Activated naive CD8-positive, alpha-beta T cell treated with anti-CD3 and anti-CD28 coated beads for 36 hours (primary cell): ENCODE data around the gene LOXL4. TPM values are rescaled to one million over a fixed set of nuclear protein-coding genes. Genes with fewer than 3 reads are reported as not detected.
"Not testable (repeated sequence)": the region's sequence is repeated elsewhere in the genome, so short reads cannot be mapped to it uniquely, and the experiment has no call there.

Experiments
- DNase-seq: peaks from one replicate; pipeline ENCODE4 v3.0.0; 2021
- H3K27ac Mint-ChIP-seq: one replicate; pipeline ENCODE4 v1.8.0; 2022; ENCODE audit warnings: mild to moderate bottlenecking, moderate library complexity, mixed read lengths
- H3K27me3 Mint-ChIP-seq: one replicate; pipeline ENCODE4 v1.8.0; 2022; ENCODE audit warnings: mild to moderate bottlenecking, mixed read lengths
- H3K36me3 Mint-ChIP-seq: one replicate; pipeline ENCODE4 v1.8.0; 2021; ENCODE audit warnings: mild to moderate bottlenecking, mixed read lengths
- H3K4me1 Mint-ChIP-seq: one replicate; pipeline ENCODE4 v1.8.0; 2021; ENCODE audit warnings: mixed read lengths
- H3K4me3 Mint-ChIP-seq: one replicate; pipeline ENCODE4 v1.8.0; 2022; ENCODE audit warnings: mild to moderate bottlenecking, moderate library complexity, mixed read lengths
- H3K9me3 Mint-ChIP-seq: one replicate; pipeline ENCODE4 v1.8.0; 2022; ENCODE audit warnings: mixed read lengths
- total RNA-seq, 2 experiments: library from RNA; stranded (reverse); gene quantifications; one replicate each; pipeline ENCODE4 v1.2.3, GENCODE V29; 2021

LOXL4 gene
- total RNA-seq, 2 experiments from 2014 or later = not detected

DNA sequence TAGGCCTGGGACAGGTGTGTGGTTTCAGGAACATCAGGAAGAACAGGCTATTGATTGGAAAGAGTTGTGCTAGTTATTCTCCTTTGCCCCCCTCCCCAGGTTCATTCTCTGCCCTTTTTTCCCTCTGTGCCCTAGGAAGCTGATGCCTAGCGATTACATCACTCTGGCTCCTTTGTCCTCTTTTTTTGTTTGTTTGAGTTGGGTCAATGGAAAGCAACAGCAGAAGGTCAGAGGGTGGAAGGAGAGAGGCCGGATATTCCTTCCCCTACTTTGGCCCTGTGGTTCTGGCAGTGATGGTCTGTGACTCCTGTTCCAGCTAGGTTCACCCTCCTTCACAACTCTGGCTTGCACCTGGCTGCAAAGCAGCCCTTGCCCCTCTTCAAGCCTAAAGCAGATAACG lies 18.9 kb downstream of the LOXL4 start:
- Mint-ChIP-seq H3K4me1 (peaks cover 3% of the 10 kb centered on the region), H3K27ac (no peak overlapping the region)

GRCh38 chr10:98248018-98248417 lies 20.0 kb downstream of the LOXL4 start:
- Mint-ChIP-seq H3K27me3 (no peaks in the 10 kb centered on the region), H3K4me1 (peaks cover 3% of the 10 kb centered on the region), H3K4me3 (no peak overlapping the region), H3K9me3 (no peaks in the 10 kb centered on the region), H3K27ac (no peak overlapping the region), H3K36me3 (peaks cover 20% of the 10 kb centered on the region)
- no peak for DNase-seq

More for the DNA sequence above, 18.9 kb downstream of the LOXL4 start:
- Mint-ChIP-seq H3K9me3 (no peaks in the 10 kb centered on the region), H3K4me3 (no peak overlapping the region), H3K36me3 (peaks cover 15% of the 10 kb centered on the region), H3K27me3 (no peaks in the 10 kb centered on the region)
- DNase-seq = no peak

GRCh38 chr10:98246911-98247805 lies 20.8 kb downstream of the LOXL4 start:
- no peak overlapping the region for H3K27ac Mint-ChIP-seq
- peaks cover 26% of the 10 kb centered on the region for H3K36me3 Mint-ChIP-seq
- H3K27me3 Mint-ChIP-seq = no peaks in the 10 kb centered on the region

GRCh38 chr10:98244586-98244985 lies 23.4 kb downstream of the LOXL4 start:
- no peak overlapping the region for H3K4me3 Mint-ChIP-seq
- no peak for DNase-seq
- peaks cover 25% of the 10 kb centered on the region for H3K36me3 Mint-ChIP-seq
- no peak overlapping the region for H3K27ac Mint-ChIP-seq
- no peaks in the 10 kb centered on the region for H3K9me3 Mint-ChIP-seq
- H3K27me3 Mint-ChIP-seq = no peaks in the 10 kb centered on the region
- H3K4me1 Mint-ChIP-seq = peaks cover 3% of the 10 kb centered on the region

More at GRCh38 chr10:98246911-98247805, 20.8 kb downstream of the LOXL4 start:
- DNase-seq = no peak
- Mint-ChIP-seq H3K9me3 (no peaks in the 10 kb centered on the region), H3K4me1 (peaks cover 3% of the 10 kb centered on the region), H3K4me3 (no peak overlapping the region)

- DNase-seq = no peak
- H3K36me3 Mint-ChIP-seq = peaks cover 25% of the 10 kb centered on the region
- H3K9me3 Mint-ChIP-seq = no peaks in the 10 kb centered on the region
- H3K27ac Mint-ChIP-seq = peak overlapping the region; percentile 48
- H3K4me3 Mint-ChIP-seq = no peak overlapping the region
- H3K4me1 Mint-ChIP-seq = peaks cover 3% of the 10 kb centered on the region
- no peaks in the 10 kb centered on the region for H3K27me3 Mint-ChIP-seq
Measured at GRCh38 chr10:98244141-98244540, 23.9 kb downstream of the LOXL4 start.

DNA sequence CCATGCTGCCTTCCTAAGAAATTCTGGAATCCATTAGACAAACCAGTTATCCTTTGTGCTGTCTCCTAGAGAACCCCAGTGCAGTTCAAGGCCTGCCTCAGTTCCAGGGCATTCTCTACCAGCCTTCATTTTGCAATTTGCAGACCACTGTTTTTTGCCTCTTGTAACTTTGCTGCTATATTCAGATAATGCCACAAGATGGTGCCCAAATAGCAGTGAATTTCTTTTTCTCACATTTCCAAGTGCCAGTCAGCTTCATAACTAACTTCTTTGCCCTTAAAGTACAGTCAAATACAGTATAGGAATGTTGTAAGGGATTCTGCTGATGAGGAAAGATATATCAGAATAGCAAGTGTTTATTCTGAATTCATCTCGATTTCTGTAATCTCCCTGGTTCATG lies 25.2 kb downstream of the LOXL4 start:
- H3K27ac Mint-ChIP-seq = no peak overlapping the region
- peaks cover 23% of the 10 kb centered on the region for H3K36me3 Mint-ChIP-seq
- no peaks in the 10 kb centered on the region for H3K27me3 Mint-ChIP-seq
- DNase-seq = no peak
- H3K4me3 Mint-ChIP-seq = no peak overlapping the region
- H3K9me3 Mint-ChIP-seq = no peaks in the 10 kb centered on the region
- peaks cover 3% of the 10 kb centered on the region for H3K4me1 Mint-ChIP-seq

DNA sequence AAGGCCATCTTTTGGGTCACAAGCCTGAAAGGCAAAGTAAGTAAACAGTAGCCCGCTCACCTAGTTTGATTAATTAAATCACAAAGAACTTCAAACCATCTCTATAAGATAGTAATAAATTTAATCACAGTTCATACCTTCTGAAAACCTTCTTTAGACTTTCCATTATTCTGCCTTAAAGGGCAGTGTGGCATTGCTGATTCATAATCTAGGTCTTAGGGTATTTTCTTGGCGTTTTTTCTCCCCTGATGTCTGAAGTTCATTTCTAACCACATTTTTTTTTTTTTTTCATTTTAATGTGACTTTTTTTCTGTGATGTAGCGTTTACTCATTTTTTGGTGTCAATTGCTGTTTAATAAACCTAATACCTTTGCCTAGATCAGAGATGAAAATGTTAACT lies 27.5 kb downstream of the LOXL4 start:
- DNase-seq = no peak
- H3K9me3 Mint-ChIP-seq = no peaks in the 10 kb centered on the region
- H3K27ac Mint-ChIP-seq = no peak overlapping the region
- no peak overlapping the region for H3K4me3 Mint-ChIP-seq
- H3K36me3 Mint-ChIP-seq = peaks cover 21% of the 10 kb centered on the region
- H3K4me1 Mint-ChIP-seq = no peaks in the 10 kb centered on the region
- no peaks in the 10 kb centered on the region for H3K27me3 Mint-ChIP-seq

DNA sequence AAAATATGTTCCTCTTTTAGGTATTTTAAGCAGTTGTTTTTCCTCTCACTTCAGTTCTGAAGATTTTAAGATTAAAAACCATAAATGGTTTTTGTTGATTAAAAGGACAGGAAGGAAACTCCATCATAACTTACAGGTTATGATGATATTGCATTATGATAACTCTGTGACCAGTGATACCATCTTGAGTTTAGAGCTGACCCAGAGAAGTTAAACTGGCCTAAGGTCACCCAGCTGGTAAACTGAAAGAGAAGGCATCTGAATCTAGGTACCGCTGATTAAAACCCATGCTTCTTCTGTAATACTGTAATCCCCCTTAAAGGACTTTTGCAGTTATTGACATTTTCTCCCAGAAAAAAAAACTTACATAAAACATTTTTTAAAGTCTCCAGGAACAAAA lies 29.6 kb downstream of the LOXL4 start:
- Mint-ChIP-seq H3K27me3 (no peaks in the 10 kb centered on the region), H3K9me3 (no peaks in the 10 kb centered on the region), H3K4me1 (no peaks in the 10 kb centered on the region), H3K36me3 (peaks cover 16% of the 10 kb centered on the region), H3K4me3 (no peak overlapping the region), H3K27ac (no peak overlapping the region)
- no peak for DNase-seq

DNA sequence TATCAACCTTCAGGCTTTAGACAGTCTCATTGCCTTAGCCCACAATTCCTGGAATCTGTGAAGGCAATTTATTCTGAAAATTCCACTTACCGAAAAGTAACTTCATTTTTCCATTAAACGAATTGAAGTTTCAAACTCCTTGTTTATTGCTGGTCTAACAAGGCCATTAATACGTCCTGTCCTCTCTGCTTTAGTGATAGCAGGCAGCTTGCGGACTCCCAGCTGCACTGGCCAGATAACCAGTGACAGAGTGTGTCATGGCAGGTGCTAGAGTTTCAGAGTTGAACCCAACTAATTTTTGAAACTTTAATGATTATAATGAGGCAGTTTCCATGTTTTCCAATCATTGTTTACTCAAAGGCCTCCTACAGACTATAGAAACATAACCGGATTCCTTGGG lies 31.1 kb downstream of the LOXL4 start:
- H3K9me3 Mint-ChIP-seq = no peaks in the 10 kb centered on the region
- no peak overlapping the region for H3K27ac Mint-ChIP-seq
- no peaks in the 10 kb centered on the region for H3K27me3 Mint-ChIP-seq
- no peak overlapping the region for H3K4me3 Mint-ChIP-seq
- DNase-seq = no peak
- peaks cover 11% of the 10 kb centered on the region for H3K36me3 Mint-ChIP-seq
- no peaks in the 10 kb centered on the region for H3K4me1 Mint-ChIP-seq

DNA sequence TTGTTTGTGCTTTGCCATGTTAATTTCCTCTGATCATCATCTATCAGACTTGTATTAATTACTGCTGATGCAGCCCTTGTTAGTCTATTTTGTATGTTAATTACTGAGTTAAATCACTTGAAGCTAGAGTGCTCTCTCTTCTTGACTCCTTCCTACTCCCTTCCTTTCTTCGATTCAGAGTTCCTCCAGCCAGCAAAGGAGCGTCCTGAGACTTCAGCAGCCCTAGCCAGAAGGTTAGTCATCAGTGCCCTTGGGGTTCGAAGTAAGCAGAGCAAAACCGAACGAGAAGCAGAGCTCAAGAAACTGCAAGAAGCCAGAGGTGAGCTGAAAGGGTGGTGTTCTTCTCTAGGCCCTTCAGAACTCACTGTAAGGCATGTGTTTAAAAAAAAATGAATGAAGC lies 32.1 kb downstream of the LOXL4 start:
- Mint-ChIP-seq H3K4me3 (no peak overlapping the region), H3K36me3 (peaks cover 13% of the 10 kb centered on the region), H3K4me1 (no peaks in the 10 kb centered on the region), H3K27me3 (no peaks in the 10 kb centered on the region), H3K27ac (no peak overlapping the region), H3K9me3 (no peaks in the 10 kb centered on the region)
- DNase-seq = no peak

DNA sequence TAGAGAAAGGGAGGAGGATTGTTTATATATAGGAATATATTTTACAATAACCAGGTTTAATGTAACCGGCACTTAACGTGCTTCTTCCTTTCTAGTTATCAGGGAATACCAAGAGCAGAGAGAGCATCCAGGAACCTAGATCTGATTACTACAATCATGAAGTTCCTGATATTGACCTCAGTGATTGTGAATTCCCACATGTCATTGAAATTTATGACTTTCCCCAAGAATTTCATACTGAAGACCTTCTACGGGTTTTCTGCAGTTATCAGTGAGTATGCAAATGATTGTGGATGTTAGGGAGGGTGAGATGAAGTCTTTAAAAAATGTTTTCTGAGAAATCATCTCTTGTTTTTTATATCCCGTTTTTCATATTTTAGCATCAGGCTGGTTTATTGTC lies 36.6 kb downstream of the LOXL4 start:
- DNase-seq = no peak
- H3K36me3 Mint-ChIP-seq = peaks cover 45% of the 10 kb centered on the region
- H3K4me1 Mint-ChIP-seq = peaks cover 4% of the 10 kb centered on the region
- peaks cover 3% of the 10 kb centered on the region for H3K9me3 Mint-ChIP-seq
- no peak overlapping the region for H3K4me3 Mint-ChIP-seq
- no peaks in the 10 kb centered on the region for H3K27me3 Mint-ChIP-seq
- H3K27ac Mint-ChIP-seq = no peak overlapping the region

- H3K9me3 Mint-ChIP-seq, DNase-seq, H3K27me3 Mint-ChIP-seq, H3K27ac Mint-ChIP-seq, H3K4me3 Mint-ChIP-seq: not testable (repeated sequence)
- Mint-ChIP-seq H3K36me3 (peaks cover 64% of the 10 kb centered on the region), H3K4me1 (peaks cover 11% of the 10 kb centered on the region)
Measured at GRCh38 chr10:98228266-98228665, 39.7 kb downstream of the LOXL4 start.

DNA sequence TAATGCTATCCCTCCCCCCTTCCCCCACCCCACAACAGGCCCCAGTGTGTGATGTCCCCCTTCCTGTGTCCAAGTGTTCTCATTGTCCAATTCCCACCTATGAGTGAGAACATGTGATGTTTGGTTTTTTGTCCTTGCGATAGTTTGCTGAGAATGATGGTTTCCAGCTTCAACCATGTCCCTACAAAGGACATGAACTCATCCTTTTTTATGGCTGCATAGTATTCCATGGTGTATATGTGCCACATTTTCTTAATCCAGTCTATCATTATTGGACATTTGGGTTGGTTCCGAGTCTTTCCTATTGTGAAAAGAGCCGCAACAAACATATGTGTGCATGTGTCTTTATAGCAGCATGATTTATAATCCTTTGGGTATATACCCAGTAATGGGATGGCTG lies 40.3 kb downstream of the LOXL4 start:
- not testable (repeated sequence) for H3K27me3 Mint-ChIP-seq, H3K27ac Mint-ChIP-seq, H3K4me3 Mint-ChIP-seq, DNase-seq, H3K9me3 Mint-ChIP-seq
- Mint-ChIP-seq H3K4me1 (peaks cover 12% of the 10 kb centered on the region), H3K36me3 (peaks cover 65% of the 10 kb centered on the region)

DNA sequence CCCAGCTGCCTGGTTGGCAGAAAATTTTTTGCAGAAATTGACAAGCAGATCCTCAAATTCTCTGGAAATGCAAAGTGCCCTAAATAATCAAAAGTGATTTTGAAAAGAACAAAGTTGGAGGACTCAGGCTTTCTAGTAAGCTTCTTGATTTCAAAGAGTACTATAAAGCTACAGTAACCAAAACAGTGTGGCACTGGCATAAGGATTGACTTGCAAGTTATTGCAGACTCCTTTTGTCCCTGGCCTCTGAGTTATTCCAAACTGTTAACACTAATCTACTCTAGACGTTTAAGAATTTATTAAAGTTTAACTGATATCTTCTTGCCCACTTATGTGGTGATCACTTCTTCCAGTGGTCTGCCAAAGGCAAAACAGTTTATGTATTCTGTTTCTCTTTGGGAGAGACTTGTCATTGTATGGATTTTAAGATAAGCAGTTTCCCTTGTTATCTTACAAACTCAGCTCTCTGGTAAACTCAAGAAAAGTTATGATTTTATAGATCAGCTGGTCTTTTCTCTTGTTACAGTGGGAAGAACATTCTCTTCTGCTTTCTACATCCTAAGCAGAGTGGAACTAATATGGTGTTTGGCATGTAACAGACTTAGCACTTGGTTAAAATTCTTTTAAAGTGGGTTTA lies 41.4 kb downstream of the LOXL4 start:
- no peaks in the 10 kb centered on the region for H3K27me3 Mint-ChIP-seq
- no peak overlapping the region for H3K4me3 Mint-ChIP-seq
- peaks cover 12% of the 10 kb centered on the region for H3K4me1 Mint-ChIP-seq
- no peak for DNase-seq
- H3K27ac Mint-ChIP-seq = no peak overlapping the region
- peaks cover 64% of the 10 kb centered on the region for H3K36me3 Mint-ChIP-seq
- H3K9me3 Mint-ChIP-seq = peaks cover 8% of the 10 kb centered on the region

GRCh38 chr10:98224996-98225395 lies 43.0 kb downstream of the LOXL4 start:
- Mint-ChIP-seq H3K36me3 (peaks cover 61% of the 10 kb centered on the region), H3K9me3 (peaks cover 10% of the 10 kb centered on the region), H3K4me3 (no peak overlapping the region), H3K4me1 (peaks cover 12% of the 10 kb centered on the region), H3K27ac (no peak overlapping the region), H3K27me3 (no peaks in the 10 kb centered on the region)
- no peak for DNase-seq

DNA sequence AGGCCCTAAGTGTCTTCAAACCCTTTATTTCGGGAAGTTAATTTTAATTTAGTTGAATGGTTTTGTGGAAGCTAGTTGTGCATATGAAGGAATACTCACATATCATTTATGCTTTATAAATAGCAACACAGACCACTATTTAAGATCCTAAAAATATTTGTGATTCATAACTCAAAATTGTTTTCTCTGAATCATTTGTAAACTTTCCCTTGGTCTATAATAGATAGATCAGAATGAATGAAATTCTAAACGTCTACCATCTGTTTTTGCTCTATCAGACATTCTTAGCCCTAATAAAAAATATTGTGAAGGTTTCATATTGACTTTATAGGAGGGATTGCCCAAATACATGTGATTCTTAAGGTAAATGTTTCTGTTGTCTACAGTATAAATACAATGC lies 43.5 kb downstream of the LOXL4 start:
- no peak overlapping the region for H3K27ac Mint-ChIP-seq

More for the DNA sequence above, 43.5 kb downstream of the LOXL4 start:
- H3K4me3 Mint-ChIP-seq = no peak overlapping the region
- H3K36me3 Mint-ChIP-seq = peaks cover 63% of the 10 kb centered on the region
- peaks cover 12% of the 10 kb centered on the region for H3K4me1 Mint-ChIP-seq
- H3K9me3 Mint-ChIP-seq = peaks cover 15% of the 10 kb centered on the region
- no peak for DNase-seq
- no peaks in the 10 kb centered on the region for H3K27me3 Mint-ChIP-seq
